PC-9 (cell line): ENCODE results near the gene SCAF8. TPM values are rescaled to one million over a fixed set of nuclear protein-coding genes. Genes with fewer than 3 reads are reported as not detected.

Experiments
- BruUV-seq: library from RNA; stranded (reverse); fragments of 400-500 nt; replicated peaks from 2 replicates; lab custom pipeline; 2021; lab: Mats Ljungman, UMichigan
- CTCF ChIA-PET: fragments of 300-600 bp; sonication (Branson Sonifier 250); formaldehyde crosslinking; loops from one replicate; lab custom pipeline; 2022; ENCODE audit warnings: antibody characterized with exemption; lab: Charles Lee
- POLR2A ChIA-PET: fragments of 300-600 bp; sonication (Branson Sonifier 250); formaldehyde crosslinking; loops from one replicate; lab custom pipeline; 2022; ENCODE audit warnings: antibody characterized with exemption; ENCODE audit not compliant: unreplicated experiment; lab: Charles Lee
- DNase-seq, 2 experiments: peaks; one replicate each; pipeline versions ENCODE4 v3.0.0 to v3.0.0-alpha.2; 2015 to 2022; ENCODE audit warnings: mixed read lengths in 1 of 2
- H2AFZ ChIP-seq: fragments of 200-600 bp; sonication (generic); 2 replicates; pipeline ENCODE4 v1.8.1; 2017; ENCODE audit warnings: antibody characterized with exemption
- H3F3A ChIP-seq: fragments of 200-600 bp; sonication (generic); 2 replicates; pipeline ENCODE4 v1.8.1; 2017; ENCODE audit warnings: antibody characterized with exemption, mild to moderate bottlenecking, low read depth; ENCODE audit not compliant: insufficient read depth
- H3K27ac ChIP-seq: fragments of 200-600 bp; sonication (generic); 2 replicates; pipeline ENCODE4 v1.6.1; 2016; ENCODE audit warnings: mixed run types
- H3K27me3 ChIP-seq: fragments of 200-600 bp; sonication (generic); 2 replicates; pipeline ENCODE4 v1.6.1; 2016; ENCODE audit warnings: low read depth, mixed run types; ENCODE audit not compliant: insufficient read depth
- H3K36me3 ChIP-seq: fragments of 200-600 bp; sonication (generic); 2 replicates; pipeline ENCODE4 v1.6.1; 2016; ENCODE audit warnings: low read depth, mixed run types
- H3K4me1 ChIP-seq: fragments of 200-600 bp; sonication (generic); replicated peaks from 2 replicates; pipeline ENCODE4 v1.6.1; 2016; ENCODE audit warnings: mixed run types; ENCODE audit not compliant: insufficient read depth
- H3K4me2 ChIP-seq: fragments of 200-600 bp; sonication (generic); 2 replicates; pipeline ENCODE4 v1.6.1; 2017; ENCODE audit warnings: mixed run types
- H3K4me3 ChIP-seq: fragments of 200-600 bp; sonication (generic); 2 replicates; pipeline ENCODE4 v1.6.1; 2016; ENCODE audit warnings: mixed run types
- H3K79me2 ChIP-seq: fragments of 200-600 bp; sonication (generic); 2 replicates; pipeline ENCODE4 v1.6.1; 2017; ENCODE audit warnings: low read depth, mixed run types
- H3K9me2 ChIP-seq: fragments of 200-600 bp; sonication (generic); 2 replicates; pipeline ENCODE4 v1.8.1; 2017; ENCODE audit warnings: mild to moderate bottlenecking; ENCODE audit not compliant: insufficient read depth
- H3K9me3 ChIP-seq: fragments of 200-600 bp; sonication (generic); 2 replicates; pipeline ENCODE4 v1.8.1; 2016; ENCODE audit warnings: low read depth; ENCODE audit not compliant: insufficient read depth
- H4K20me1 ChIP-seq: fragments of 200-600 bp; sonication (generic); 2 replicates; pipeline ENCODE4 v1.8.1; 2017; ENCODE audit not compliant: insufficient read depth
- EZH2 ChIP-seq: fragments of 200-600 bp; sonication (generic); IDR thresholded peaks from 2 replicates; pipeline ENCODE4 v1.8.0; 2017; ENCODE audit warnings: antibody characterized with exemption, low read depth
- intact Hi-C: fragments of 100-400 bp; cut with micrococcal nuclease; formaldehyde crosslinking; loops from one replicate; pipeline ENCODE4 v1.10.0; 2022; ENCODE audit not compliant: unreplicated experiment
- total RNA-seq: library from RNA; stranded (reverse); gene quantifications from 2 replicates; pipeline ENCODE4 v1.2.3, GENCODE V29; 2021
- TF ChIP-seq, protein P1 (sequence below): fragments of 200-600 bp; sonication (generic); conservative IDR thresholded peaks from 2 replicates; pipeline ENCODE4 v1.6.1; 2017; ENCODE audit warnings: mixed run types, antibody characterized with exemption, mild to moderate bottlenecking, moderate library complexity

Gene SCAF8
- total RNA-seq, 1 experiment from 2014 or later: 22.7 TPM

DNA sequence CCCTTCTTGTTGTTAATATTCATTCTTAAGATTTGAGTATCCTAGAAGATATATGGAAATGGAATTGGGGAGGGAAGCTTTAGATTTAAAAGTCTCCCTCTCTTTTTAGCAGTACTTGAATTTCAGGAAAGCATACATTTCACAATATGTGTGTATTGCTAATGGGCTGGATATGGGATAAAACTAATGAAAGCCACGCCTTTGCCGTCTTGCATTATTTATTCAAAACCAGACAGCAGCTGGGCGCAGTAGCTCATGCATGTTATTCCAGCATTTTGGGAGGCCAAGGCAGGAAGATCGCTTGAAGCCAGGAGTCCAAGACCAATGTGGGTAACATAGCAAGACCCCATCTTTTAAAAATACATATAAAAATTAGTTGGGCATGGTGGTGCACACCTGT is 140.3 kb downstream of the SCAF8 start:
- no TSS peak for BruUV-seq
- TF ChIP-seq, protein P1, sequence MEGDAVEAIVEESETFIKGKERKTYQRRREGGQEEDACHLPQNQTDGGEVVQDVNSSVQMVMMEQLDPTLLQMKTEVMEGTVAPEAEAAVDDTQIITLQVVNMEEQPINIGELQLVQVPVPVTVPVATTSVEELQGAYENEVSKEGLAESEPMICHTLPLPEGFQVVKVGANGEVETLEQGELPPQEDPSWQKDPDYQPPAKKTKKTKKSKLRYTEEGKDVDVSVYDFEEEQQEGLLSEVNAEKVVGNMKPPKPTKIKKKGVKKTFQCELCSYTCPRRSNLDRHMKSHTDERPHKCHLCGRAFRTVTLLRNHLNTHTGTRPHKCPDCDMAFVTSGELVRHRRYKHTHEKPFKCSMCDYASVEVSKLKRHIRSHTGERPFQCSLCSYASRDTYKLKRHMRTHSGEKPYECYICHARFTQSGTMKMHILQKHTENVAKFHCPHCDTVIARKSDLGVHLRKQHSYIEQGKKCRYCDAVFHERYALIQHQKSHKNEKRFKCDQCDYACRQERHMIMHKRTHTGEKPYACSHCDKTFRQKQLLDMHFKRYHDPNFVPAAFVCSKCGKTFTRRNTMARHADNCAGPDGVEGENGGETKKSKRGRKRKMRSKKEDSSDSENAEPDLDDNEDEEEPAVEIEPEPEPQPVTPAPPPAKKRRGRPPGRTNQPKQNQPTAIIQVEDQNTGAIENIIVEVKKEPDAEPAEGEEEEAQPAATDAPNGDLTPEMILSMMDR: no peak
- TF ChIP-seq EZH2: no peak
- H3K4me3 ChIP-seq: no peak overlapping the region
- H3K27me3 ChIP-seq: no peaks in the 10 kb centered on the region
- no peaks in the 10 kb centered on the region for H3K9me2 ChIP-seq
- CTCF ChIA-PET: no interaction called here
- DNase-seq: no peak
- no peak overlapping the region for H3K4me2 ChIP-seq
- no peaks in the 10 kb centered on the region for H3K36me3 ChIP-seq
- H4K20me1 ChIP-seq: no peaks in the 10 kb centered on the region; the same call in 1 of the 2 replicates
- H3K9me3 ChIP-seq: no peaks in the 10 kb centered on the region
- POLR2A ChIA-PET: no interaction called here
- no peaks in the 10 kb centered on the region for H3K4me1 ChIP-seq
- no peaks in the 10 kb centered on the region for H3K79me2 ChIP-seq
- intact Hi-C loops: no loop called here
- no peak overlapping the region for H2AFZ ChIP-seq
- no peak overlapping the region for H3K27ac ChIP-seq
- no peaks in the 10 kb centered on the region for H3F3A ChIP-seq

- ChIA-PET CTCF (no interaction called here), POLR2A (no interaction called here)
- Histone ChIP-seq H3K27ac (no peak overlapping the region), H2AFZ (no peak overlapping the region), H3F3A (no peaks in the 10 kb centered on the region), H3K9me2 (no peaks in the 10 kb centered on the region), H3K79me2 (no peaks in the 10 kb centered on the region), H4K20me1 (no peaks in the 10 kb centered on the region; the same call in 1 of the 2 replicates), H3K4me1 (no peaks in the 10 kb centered on the region), H3K27me3 (no peaks in the 10 kb centered on the region), H3K9me3 (no peaks in the 10 kb centered on the region), H3K4me3 (no peak overlapping the region), H3K4me2 (no peak overlapping the region), H3K36me3 (no peaks in the 10 kb centered on the region)
- DNase-seq: no peak
- no TSS peak for BruUV-seq
- intact Hi-C loops: no loop called here
- TF ChIP-seq, protein P1: no peak
- TF ChIP-seq EZH2: no peak
Measured at GRCh38 chr6:154874773-154875592, 141.8 kb downstream of the SCAF8 start.

DNA sequence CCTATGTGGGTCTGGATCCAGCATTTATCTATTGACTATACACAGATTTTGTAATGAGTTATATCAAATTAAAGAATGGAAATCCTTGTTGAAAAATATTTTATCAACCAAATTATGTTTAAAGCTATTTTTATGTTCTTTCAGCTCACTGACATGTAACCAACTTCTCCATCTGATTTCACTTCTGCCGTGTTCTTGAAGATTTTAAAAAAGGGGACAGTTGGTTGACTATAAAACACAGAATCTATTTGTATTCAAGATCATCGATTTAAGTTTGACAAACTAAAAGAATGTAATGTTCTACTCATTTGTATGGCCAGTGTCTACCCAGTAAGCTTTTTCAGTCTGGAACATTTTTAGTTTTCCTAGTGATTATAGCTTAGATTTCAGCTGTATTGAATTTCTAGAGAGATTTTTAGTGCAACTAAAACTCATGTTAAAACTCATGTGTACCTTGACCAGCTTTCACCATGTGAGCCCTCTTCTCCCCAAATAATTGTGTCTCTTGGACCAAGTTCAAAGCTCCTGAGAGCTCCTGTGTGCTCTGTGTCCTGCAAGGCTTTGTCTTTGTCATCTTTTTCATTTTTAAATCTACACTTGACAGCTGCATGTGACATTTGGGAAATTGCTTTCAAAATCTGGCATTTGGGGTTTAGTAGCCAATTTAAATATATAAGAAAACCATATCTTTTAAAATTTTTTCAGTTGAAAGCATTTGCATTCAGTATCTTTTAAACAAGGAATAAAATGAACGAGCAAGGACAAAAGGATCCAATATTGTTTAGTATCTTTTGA is 143.5 kb downstream of the SCAF8 start:
- H3K4me1 ChIP-seq: no peaks in the 10 kb centered on the region
- intact Hi-C loops: no loop called here
- H3K36me3 ChIP-seq: no peaks in the 10 kb centered on the region
- H3K9me3 ChIP-seq: no peaks in the 10 kb centered on the region
- no peak for DNase-seq
- no peaks in the 10 kb centered on the region for H3K9me2 ChIP-seq
- POLR2A ChIA-PET: no interaction called here
- BruUV-seq: no TSS peak
- no peaks in the 10 kb centered on the region for H3F3A ChIP-seq
- no peak overlapping the region for H3K27ac ChIP-seq
- no peak overlapping the region for H2AFZ ChIP-seq
- no peaks in the 10 kb centered on the region for H3K79me2 ChIP-seq
- H4K20me1 ChIP-seq: no peaks in the 10 kb centered on the region; the same call in 1 of the 2 replicates
- H3K27me3 ChIP-seq: no peaks in the 10 kb centered on the region
- no peak overlapping the region for H3K4me3 ChIP-seq
- TF ChIP-seq, protein P1: no peak
- TF ChIP-seq EZH2: no peak
- CTCF ChIA-PET: no interaction called here
- no peak overlapping the region for H3K4me2 ChIP-seq
